SK-N-DZ (cell line): Measurements from ENCODE around the gene PLEKHO2.

Experiments
- DNase-seq: peaks from one replicate; pipeline ENCODE4 v3.0.0-alpha.2; 2015; ENCODE audit warnings: low spot score

Gene PLEKHO2

GRCh38 chr15:64892847-64893403 is 51.2 kb downstream of the PLEKHO2 start:
- no peak for DNase-seq

- DNase-seq: peak; percentile 99
Observed at GRCh38 chr15:64893481-64894394, 52.0 kb downstream of the PLEKHO2 start.

- no peak for DNase-seq
Observed at GRCh38 chr15:64894395-64895056, 52.8 kb downstream of the PLEKHO2 start.

- DNase-seq: no peak
Observed at GRCh38 chr15:64895285-64896065, 53.8 kb downstream of the PLEKHO2 start.

- no peak for DNase-seq
Observed at GRCh38 chr15:64896371-64897069, 54.8 kb downstream of the PLEKHO2 start.

- DNase-seq: no peak
Observed at GRCh38 chr15:64897345-64897985, 55.8 kb downstream of the PLEKHO2 start.

GRCh38 chr15:64898406-64898805 is 56.7 kb downstream of the PLEKHO2 start:
- DNase-seq: no peak

GRCh38 chr15:64901141-64901540 is 59.4 kb downstream of the PLEKHO2 start:
- DNase-seq: no peak

- DNase-seq: no peak
Observed at GRCh38 chr15:64901914-64902313, 60.2 kb downstream of the PLEKHO2 start.

- DNase-seq: no peak
Observed at GRCh38 chr15:64902863-64903262, 61.1 kb downstream of the PLEKHO2 start.

GRCh38 chr15:64903326-64903950 is 61.7 kb downstream of the PLEKHO2 start:
- DNase-seq: no peak

GRCh38 chr15:64904189-64904588 is 62.5 kb downstream of the PLEKHO2 start:
- DNase-seq: no peak

- DNase-seq: peak; percentile 95
Observed at GRCh38 chr15:64905119-64905831, 63.6 kb downstream of the PLEKHO2 start.

GRCh38 chr15:64905941-64906340 is 64.2 kb downstream of the PLEKHO2 start:
- no peak for DNase-seq

GRCh38 chr15:64906402-64906801 is 64.7 kb downstream of the PLEKHO2 start:
- DNase-seq: no peak

GRCh38 chr15:64907991-64908390 is 66.3 kb downstream of the PLEKHO2 start:
- DNase-seq: no peak

GRCh38 chr15:64909546-64909945 is 67.8 kb downstream of the PLEKHO2 start:
- DNase-seq: no peak

GRCh38 chr15:64911311-64912186 is 69.8 kb downstream of the PLEKHO2 start, which contains the start of gene ANKDD1A:
ANKDD1A (plus strand) TSS chr15:64911902; CDS start chr15:64911931, 29 bp downstream.
- DNase-seq: peak; percentile 89
